ENCODE results near the gene USP48. TPM values are rescaled to one million over a fixed set of nuclear protein-coding genes. Genes with fewer than 3 reads are reported as not detected.

USP48 gene
- total RNA-seq, 1 donor from 2014 or later, result 54.5 TPM

- Mint-ChIP-seq H3K27me3 (ENCODE audit: low read depth) (no peaks in the 10 kb centered on the region), H3K36me3 (ENCODE audit: low read depth) (peaks cover 39% of the 10 kb centered on the region), H3K27ac (ENCODE audit: unreplicated experiment) (no peak overlapping the region), H3K4me1 (ENCODE audit: low read depth) (no peaks in the 10 kb centered on the region), H3K9me3 (ENCODE audit: low read depth) (peaks cover 3% of the 10 kb centered on the region), H3K4me3 (ENCODE audit: unreplicated experiment) (no peak overlapping the region)
- TF ChIP-seq CTCF (IDR thresholded peaks at IDR 0.05), result no peak
- DNase-seq (ENCODE audit: low spot score), result peak; percentile 93
Observed at GRCh38 chr1:21823206-21823979, 40.4 kb upstream of the USP48 start.

GRCh38 chr1:21822349-21822748 is 39.4 kb upstream of the USP48 start:
- Mint-ChIP-seq H3K27ac (ENCODE audit: unreplicated experiment) (no peak overlapping the region), H3K36me3 (ENCODE audit: low read depth) (peaks cover 31% of the 10 kb centered on the region), H3K27me3 (ENCODE audit: low read depth) (no peaks in the 10 kb centered on the region), H3K9me3 (ENCODE audit: low read depth) (peaks cover 3% of the 10 kb centered on the region), H3K4me1 (ENCODE audit: low read depth) (peaks cover 2% of the 10 kb centered on the region), H3K4me3 (ENCODE audit: unreplicated experiment) (no peak overlapping the region)
- no peak for TF ChIP-seq CTCF (IDR thresholded peaks at IDR 0.05)
- DNase-seq (ENCODE audit: low spot score), result no peak

GRCh38 chr1:21821385-21822019 is 38.6 kb upstream of the USP48 start:
- no peak for DNase-seq (ENCODE audit: low spot score)
- no peak overlapping the region for H3K4me3 Mint-ChIP-seq (ENCODE audit: unreplicated experiment)
- TF ChIP-seq CTCF (IDR thresholded peaks at IDR 0.05), result no peak
- no peak overlapping the region for H3K27ac Mint-ChIP-seq (ENCODE audit: unreplicated experiment)
- peaks cover 3% of the 10 kb centered on the region for H3K9me3 Mint-ChIP-seq (ENCODE audit: low read depth)
- H3K27me3 Mint-ChIP-seq (ENCODE audit: low read depth), result no peaks in the 10 kb centered on the region
- H3K36me3 Mint-ChIP-seq (ENCODE audit: low read depth), result peaks cover 30% of the 10 kb centered on the region
- H3K4me1 Mint-ChIP-seq (ENCODE audit: low read depth), result peaks cover 9% of the 10 kb centered on the region

GRCh38 chr1:21820597-21821232 is 37.8 kb upstream of the USP48 start:
- TF ChIP-seq CTCF (IDR thresholded peaks at IDR 0.05), result no peak
- no peak overlapping the region for H3K4me3 Mint-ChIP-seq (ENCODE audit: unreplicated experiment)
- DNase-seq (ENCODE audit: low spot score), result no peak
- no peaks in the 10 kb centered on the region for H3K27me3 Mint-ChIP-seq (ENCODE audit: low read depth)
- H3K36me3 Mint-ChIP-seq (ENCODE audit: low read depth), result peaks cover 27% of the 10 kb centered on the region
- peaks cover 3% of the 10 kb centered on the region for H3K9me3 Mint-ChIP-seq (ENCODE audit: low read depth)
- peaks cover 9% of the 10 kb centered on the region for H3K4me1 Mint-ChIP-seq (ENCODE audit: low read depth)
- no peak overlapping the region for H3K27ac Mint-ChIP-seq (ENCODE audit: unreplicated experiment)

- H3K27me3 Mint-ChIP-seq (ENCODE audit: low read depth), result peaks cover 3% of the 10 kb centered on the region
- no peak for DNase-seq (ENCODE audit: low spot score)
- peaks cover 11% of the 10 kb centered on the region for H3K4me1 Mint-ChIP-seq (ENCODE audit: low read depth)
- H3K27ac Mint-ChIP-seq (ENCODE audit: unreplicated experiment), result no peak overlapping the region
- no peak for TF ChIP-seq CTCF (IDR thresholded peaks at IDR 0.05)
- H3K36me3 Mint-ChIP-seq (ENCODE audit: low read depth), result peaks cover 25% of the 10 kb centered on the region
- H3K9me3 Mint-ChIP-seq (ENCODE audit: low read depth), result peaks cover 3% of the 10 kb centered on the region
- no peak overlapping the region for H3K4me3 Mint-ChIP-seq (ENCODE audit: unreplicated experiment)
Observed at GRCh38 chr1:21818656-21819055, 35.7 kb upstream of the USP48 start.

Data from chondrocyte (in vitro differentiated cells).